NCI-H446 (cell line): Measurements from ENCODE around the gene BMF.
A peak's percentile ranks its signal among the peaks of the same experiment; 100 is the strongest.
"Not testable (repeated sequence)": the region's sequence is repeated elsewhere in the genome, so short reads cannot be mapped to it uniquely, and the experiment has no call there.

Experiments used
- DNase-seq, 2 experiments: peaks; one replicate each; lab custom pipeline; 2025; lab: John Stamatoyannopoulos, UW

Gene BMF, protein sequence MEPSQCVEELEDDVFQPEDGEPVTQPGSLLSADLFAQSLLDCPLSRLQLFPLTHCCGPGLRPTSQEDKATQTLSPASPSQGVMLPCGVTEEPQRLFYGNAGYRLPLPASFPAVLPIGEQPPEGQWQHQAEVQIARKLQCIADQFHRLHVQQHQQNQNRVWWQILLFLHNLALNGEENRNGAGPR

DNA sequence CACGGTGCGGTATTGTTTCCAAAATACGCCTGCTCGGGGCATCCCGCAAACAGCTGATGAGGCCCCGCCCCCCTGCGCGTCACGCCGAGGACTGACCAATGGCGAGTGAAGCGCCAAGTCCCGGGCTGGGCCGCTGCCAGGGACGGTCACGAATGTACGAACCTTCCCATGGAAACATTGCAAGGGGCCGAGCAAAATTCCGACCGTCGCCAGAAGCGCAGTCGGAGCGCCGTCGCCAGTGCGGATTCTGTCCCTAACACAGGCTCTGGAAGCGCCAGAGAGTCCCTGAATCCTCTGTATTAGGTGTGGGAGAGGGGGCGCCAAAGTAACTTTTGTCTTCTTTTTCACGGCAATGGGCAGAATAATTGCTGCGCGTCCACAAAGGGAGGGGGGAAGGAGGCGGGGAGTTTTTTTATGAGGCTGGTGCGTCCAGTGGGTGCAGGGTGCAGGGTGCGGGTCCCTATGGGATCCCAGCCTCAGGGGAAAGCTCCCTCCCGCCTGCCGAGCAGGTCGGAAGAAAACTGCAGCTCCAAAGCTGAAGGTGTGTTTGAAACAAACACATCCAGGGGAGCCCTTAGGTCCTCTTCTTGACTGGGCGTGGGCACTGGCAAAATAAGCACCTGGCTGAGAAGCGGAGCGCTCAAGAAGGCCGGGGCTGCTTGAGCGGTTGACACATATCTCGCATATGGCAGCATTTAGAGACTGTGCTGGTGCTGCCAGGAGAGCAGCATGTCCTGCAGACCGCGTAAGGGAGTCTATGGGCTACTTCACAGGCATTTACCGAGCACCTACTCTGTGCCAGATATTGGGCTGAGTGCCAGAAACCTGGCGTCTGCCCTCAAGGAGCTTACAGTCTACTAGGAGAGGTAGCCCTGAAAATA, at the start of gene BMF:
TSS of gene BMF (minus strand) at position 25 of the 881 bp plus-strand sequence. CDS start 2,793 bp downstream, outside the sequence.
- DNase-seq: peak; percentile 98 to 99

DNA sequence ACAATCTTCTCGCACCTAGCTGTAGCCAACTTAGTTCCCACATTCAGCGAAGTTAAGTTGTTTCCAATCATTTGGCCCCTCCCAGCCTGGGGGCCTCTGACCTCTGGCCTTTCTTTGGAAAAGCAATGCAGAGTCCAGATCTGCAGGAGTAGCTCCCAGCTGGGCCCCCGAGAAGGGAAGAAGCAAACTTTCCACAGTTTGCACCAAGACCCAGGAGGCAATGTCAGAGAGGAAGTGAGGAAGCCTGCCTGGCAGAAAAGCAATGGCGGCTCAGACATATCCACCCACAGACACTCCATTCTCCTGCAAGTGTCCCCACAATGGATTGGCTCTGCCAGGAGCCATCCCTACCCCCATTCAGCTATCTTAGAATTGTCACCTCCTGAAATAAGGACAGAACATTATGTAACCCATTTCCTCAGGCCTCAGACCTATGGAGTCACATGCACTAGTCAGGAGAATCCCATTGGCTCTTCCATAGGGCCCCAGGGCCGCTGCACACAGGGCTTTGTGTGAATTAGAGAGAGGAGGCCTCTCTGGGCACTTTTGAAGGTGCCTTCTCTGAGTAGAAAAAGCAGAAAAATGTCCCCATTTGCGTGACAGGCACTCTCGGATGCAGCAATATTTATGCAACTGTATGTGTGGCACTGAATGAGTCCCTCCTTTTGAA, 49.2 kb upstream of the BMF start:
- DNase-seq: no peak

DNA sequence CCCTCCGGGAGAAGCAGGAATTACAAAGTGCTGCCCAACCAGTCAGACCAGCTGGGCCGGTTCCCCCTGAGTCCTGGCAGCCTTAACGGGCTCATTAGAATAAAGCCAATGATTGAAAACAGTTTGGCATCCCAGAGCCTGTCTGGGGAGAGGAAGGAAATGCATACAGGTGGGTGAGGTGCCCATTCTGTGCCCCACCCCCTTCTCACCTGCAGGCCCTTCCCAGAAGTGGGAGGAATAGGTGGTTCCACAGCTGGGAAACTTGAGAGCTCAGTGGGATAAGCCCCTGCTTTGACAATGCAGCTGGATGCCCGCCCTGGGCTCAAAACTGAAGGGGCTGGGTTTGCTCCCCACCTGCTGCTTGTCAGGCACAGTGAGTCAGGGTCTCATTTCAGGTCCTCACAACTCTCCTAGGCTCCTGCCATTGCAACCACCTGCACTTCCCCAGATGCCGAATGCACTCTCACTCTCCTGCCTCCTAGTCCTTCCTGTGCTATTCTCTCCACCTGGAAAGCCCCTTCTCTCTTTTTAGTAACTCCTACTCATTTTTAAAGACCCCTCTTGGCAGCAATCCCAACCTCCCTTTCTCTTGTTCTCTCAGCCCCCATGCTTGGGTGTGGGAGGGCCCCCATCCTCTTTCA, 46.7 kb upstream of the BMF start:
- DNase-seq: no peak

DNA sequence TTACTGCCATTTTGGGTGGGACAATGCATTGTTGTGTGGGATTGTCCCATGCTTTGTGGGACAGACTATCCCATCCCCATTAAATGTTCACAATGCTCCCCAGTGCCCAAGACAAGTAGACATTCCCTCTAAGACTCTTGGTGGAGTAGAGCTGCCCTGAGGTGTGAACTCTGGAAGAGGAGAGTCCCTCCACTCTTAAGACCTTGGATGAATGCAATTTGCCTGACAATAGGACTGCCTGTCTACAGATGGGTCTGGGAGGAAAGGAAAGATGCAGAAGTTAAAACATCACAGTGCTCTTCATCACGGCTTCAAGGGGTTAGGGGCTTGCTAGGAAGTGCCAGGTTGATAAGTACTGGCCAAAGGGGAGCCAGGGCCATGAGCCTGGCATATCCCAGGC, 46.1 kb upstream of the BMF start:
- DNase-seq: not testable (repeated sequence)

DNA sequence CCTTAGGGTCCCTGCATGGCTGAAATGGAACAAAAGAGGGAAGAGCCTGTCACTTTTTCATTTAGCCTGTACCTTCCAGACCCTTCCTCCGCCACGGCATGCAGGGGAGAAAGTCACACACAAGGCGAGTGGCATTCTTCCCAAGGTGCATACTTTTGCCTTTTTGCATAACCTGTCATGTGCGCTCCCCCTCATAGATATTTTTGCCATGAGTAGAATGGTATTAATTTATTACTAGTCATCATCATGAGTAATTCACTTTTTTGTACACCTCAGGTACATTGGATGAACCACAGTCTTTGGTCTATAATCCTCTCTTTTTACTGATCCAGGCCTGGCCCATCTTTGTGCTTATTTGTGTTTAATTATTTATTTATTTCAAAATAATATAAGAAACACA, 43.3 kb upstream of the BMF start:
- no peak for DNase-seq

DNA sequence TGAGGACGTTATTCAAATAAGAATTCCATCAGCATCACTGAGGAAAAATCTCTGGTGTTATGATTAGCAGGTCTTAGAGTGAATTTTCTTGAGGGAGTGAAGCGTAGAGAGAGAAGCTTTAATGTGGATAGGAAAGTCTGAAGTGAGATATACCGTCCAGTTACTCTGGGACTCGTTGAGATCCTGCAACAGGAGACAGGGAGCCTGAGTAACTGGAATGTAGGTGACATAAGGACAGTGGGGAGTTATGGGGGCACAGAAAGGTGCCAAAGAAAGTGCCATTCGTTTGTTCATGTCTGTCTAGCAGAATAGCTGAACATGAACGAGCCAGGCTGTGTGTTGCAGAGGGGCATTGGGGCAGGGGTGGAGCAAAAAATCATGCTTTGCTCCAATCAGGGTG, 42.8 kb upstream of the BMF start:
- no peak for DNase-seq

DNA sequence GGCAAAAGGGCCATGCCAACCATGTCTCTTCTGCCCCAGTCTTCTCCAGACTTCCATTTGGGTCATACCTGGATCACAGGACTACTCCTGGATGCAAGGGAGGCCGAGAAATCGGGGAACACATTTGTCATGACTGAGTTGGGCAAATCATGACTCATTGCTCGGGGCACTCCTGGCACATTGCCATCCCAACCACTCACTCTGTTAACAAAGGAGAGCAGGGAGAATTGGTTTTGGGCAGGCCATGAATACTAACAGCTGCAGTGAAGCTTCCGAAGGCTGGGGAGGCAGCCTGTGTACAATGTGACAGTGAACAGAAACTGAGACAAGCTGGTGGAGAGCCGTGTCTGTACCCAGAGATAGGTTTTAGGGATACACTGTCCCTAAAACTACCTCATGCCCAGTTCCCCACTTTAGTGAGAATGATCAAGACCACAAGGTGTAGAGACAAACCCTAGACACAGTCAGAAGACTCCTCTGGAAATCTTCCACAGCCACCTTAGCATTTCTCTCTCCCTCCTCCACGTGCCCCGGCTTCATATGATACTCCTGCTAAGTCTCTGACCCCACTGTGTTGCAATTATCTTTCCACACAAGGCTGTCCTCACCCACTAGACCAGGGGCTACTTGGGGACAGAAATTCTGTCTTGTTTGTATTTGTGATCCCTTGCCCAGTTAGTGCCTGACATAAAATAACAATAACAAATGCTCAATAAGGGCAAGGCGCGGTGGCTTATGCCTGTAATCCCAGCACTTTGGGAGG, 41.7 kb upstream of the BMF start:
- DNase-seq: peak in 1 of 2 experiments; percentile 43

DNA sequence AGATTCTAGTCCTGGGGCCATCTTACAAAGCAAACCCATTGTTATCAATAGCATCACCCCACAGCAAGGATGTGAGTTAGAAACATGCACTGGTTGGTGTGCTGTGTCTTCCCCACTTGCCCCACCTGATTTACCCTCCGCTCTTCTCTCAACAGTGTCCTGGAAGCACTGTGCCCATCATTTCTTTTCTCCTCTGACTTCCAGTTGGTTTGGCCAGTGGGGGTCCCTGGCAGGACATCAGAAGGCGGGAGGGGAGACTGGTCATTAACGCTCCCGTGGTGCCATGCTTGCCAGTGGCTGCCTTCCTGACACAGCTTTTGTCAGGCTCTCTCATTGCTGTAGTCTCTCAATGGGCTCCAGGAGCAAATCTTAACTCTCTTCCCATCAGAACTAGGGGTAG, 40.7 kb upstream of the BMF start:
- DNase-seq: no peak

DNA sequence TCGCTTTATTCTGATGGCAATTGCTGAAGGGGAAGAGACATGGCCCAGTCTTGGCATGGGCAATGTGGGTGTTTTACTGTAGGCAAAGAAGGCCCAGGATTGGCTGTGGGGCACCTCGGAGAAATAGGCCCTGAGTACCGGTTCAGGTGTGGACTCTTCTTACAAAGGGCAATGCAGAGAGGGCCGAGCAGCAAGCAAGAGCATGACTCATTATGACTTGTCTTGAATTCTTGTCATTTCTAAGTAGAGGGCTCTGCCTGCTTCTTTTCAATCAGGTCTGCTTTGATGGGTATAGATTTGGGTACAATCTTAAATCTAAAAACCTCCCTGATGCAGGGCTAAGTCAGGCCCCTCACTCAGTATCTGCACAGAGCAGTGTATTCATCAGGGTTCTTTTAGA, 37.4 kb upstream of the BMF start:
- DNase-seq: no peak

DNA sequence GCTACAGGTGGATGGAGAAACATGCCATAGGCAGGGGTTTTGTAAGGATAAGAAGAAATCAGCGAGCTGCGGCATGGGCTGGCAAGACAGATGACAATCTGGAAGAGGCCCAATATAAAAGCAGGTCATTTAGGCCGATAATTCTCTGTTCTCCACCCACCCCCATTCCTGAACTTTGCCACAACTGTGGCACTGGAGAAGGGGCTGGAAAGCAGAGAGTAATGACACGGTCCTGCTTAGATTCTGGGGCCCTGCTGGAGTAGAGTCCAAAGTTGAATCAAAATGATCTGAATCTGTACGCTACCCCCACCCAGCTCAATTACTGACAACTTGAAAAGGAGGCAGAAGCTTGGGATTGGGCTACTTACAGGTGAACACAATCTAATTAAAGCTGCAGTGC, 33.7 kb upstream of the BMF start:
- no peak for DNase-seq

DNA sequence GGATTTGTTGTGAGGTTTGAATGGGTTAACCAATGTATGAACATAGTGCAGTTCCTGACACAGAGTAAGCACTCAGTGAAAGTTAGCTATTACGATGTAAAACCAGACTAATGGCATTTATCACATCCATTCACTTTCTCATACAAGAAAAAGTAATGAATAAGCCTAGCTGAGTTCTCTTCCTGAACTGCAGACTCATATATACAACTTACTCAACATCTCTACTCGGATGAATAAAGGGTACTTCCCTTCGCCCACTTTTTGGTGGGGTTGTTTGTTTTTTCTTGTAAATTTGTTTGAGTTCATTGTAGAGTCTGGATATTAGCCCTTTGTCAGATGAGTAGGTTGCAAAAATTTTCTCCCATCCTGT, 29.5 kb upstream of the BMF start:
- DNase-seq: not testable (repeated sequence)

DNA sequence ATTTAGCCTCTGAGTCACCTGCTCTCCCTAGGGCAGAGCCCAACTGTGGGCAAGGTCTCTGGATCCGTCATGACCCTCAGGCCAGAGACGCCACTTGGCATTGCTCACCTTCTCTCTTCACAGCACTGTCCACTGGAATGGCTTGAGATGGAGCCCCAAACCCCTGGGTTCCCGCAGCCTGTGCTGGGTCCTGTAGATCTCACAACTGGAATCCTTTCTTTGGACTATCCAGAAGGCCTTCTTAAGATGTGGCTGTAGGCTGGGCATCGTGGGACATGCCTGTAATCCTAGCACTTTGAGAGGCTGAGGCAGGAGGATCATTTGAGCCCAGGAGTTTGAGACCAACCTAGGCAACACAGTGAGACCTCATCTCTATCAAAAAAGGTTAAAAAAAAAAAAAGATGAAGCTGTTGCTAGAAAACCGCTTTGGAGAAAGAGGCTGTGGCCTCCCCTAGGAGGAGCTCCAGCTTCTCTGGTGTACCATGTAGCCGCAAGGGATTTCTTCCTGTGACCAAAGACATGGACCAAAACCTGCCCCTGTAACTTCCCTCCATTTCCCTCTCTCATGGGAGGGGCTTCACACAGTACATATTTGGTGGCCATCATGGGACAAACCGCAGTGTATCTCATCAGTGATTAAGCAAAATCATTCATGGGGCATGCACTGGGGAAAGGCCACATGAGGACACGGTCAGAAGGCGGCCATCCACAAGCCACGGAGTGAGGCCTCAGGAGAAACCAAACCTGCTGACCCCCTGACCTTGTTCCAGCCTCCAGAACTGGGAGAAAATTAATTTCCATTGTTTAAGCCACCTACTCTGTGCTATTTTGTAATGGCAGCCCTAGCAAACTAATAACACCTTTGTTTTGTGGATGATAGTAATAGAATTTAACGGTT, 28.9 kb upstream of the BMF start:
- no peak for DNase-seq

DNA sequence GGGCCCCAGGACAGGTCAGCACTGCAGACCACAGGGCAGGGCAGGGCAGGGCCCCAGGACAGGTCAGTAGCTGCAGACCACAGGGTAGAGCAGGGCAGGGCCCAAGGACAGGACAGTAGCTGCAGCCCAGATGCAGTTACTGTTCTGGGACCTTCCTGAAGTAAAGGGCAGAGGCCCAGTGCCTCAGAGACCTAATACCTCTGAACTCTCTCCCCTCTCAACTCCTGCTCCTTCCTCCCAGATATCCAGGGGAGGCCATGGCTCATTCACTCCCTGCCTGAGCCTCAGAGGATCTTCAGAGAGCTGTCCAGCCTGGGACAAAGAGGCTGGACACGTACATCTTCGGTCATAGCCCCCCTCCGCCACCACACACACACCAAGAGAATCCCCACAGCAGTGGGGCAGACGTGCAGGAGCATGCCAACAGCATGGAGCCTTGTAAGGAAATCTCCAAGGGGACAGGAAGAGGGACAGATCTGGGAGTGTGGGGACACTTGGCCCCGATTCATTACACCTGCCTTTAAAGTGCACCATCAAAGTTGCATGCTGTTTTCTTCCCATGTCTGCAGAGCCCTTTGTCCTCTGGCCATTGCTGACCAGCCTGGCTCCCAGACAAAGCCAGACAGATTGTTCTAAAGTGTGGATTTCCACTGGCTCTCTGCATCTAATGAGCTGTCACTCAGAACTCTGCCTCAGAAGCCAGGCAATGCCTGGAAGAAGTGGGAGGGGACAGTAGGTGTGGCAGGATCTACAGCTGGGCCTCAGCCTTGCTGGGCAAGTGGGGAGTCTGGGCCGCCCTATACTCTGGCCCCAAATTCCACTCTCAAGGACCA, 28.0 kb upstream of the BMF start:
- DNase-seq: no peak

DNA sequence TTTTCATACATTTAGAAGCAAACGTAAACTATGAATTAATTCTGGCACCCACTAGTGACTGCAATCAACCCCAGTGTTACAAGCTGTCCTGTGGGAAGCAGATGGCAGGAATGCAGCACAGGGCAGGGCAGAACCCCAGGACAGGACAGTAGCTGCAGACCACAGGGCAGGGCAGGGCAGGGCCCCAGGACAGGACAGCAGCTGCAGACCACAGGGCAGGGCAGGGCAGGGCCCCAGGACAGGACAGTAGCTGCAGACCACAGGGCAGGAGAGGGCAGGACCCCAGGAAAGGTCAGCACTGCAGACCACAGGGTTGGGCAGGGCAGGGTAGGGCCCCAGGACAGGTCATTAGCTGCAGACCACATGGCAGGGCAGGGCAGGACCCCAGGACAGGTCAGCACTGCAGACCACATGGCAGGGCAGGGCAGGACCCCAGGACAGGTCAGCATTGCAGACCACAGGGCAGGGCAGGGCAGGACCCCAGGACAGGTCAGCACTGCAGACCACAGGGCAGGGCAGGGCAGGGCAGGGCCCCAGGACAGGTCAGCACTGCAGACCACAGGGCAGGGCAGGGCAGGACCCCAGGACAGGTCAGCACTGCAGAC, 27.3 kb upstream of the BMF start:
- not testable (repeated sequence) for DNase-seq

DNA sequence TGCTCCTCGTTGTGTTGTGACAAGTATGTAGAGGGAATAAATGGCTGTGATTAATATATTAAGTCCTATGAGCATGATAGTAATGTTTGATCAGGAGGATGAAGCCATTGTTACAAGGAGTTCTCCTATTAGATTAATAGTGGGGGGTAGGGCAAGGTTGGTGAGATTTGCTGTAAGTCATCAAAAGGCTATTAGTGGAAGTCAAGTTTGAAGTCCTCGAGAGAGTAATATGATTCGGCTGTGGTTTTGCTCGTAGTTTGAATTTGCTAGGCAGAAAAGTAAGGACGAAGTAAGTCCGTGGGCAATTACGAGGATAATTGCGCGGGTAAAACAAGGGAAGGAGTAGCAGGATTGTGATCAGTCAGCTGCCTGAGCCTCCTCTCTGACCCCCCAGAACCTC, 26.2 kb upstream of the BMF start:
- no peak for DNase-seq

DNA sequence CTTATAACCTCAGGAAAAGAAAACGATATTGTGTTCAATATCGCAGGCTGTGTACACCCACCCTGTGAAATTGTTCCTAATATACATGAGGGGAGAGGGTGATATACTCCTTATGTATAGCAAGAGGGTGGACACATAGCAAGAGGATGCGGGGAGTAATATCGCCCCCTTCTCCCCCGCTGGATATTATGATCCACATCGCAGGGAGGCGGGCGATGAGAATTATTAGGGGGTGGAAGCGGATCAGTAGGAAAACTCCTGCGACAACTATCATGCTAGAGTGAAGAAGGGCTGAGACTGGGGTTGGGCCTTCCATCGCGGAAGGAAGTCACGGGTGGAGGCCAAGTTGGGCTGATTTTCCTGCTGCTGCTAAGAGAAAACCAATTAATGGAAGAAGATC, 24.9 kb upstream of the BMF start:
- no peak for DNase-seq

DNA sequence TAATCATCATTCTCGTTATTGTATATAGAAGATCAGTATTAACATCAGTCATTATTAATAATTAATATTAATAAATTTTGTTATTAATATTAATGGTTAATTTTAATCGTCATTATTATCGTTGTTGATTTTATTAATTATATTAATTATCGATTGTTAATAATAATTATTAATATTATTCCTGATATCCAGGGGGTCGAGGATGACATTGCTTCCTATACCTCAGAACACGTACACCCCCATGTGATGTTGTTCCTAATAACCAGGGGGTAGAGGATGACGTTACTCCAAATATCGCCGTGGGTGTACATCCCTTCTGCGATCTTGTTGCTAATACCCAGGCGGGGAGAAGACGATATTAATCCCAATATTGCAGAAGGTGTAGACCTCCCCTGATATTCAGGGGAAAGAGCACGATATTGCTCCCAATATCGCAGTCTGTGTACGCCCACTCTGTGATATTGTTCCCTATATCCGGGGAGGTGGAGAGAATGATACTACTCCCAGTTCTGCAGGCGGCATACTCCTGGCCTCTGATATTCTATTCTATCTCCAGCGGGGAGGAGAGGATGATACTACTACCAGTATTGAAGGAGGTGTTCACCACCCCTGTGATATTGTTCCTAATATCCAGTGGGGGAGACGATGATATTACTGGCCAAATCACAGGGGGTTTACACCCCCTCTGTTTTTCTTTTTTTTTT, 22.3 kb upstream of the BMF start:
- no peak for DNase-seq

DNA sequence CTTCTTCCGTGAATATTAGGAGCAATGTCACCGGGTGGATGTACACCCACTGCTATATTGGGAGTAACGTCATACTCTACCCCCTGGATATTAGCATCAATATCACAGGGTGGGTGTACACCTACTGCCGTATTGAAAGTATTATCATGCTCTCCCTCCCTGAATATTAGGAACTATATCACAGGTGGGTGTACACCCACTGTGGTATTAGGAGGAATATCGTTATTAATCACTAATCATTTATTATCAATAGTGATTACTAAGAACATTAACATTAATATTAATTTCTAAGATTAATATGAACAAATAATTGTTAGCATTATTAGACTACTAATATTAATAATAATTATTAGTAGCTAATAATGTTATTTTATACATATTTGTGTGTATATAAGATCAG, 21.4 kb upstream of the BMF start:
- no peak for DNase-seq
